Calu3 (cell line): Measurements from ENCODE around the gene TNFRSF19. TPM values are rescaled to one million over a fixed set of nuclear protein-coding genes. Genes with fewer than 3 reads are reported as not detected.
A peak's percentile ranks its signal among the peaks of the same experiment; 100 is the strongest.

ENCODE experiments used
- BruUV-seq: library from RNA; stranded (reverse); fragments of 400-500 nt; replicated peaks from 2 replicates; lab custom pipeline; 2021; lab: Mats Ljungman, UMichigan
- CTCF ChIA-PET: fragments of 300-600 bp; sonication (Branson Sonifier 250); formaldehyde crosslinking; loops from one replicate; lab custom pipeline; 2022; ENCODE audit warnings: antibody characterized with exemption; lab: Charles Lee
- DNase-seq: peaks from one replicate; pipeline ENCODE4 v3.0.0; 2022
- H3K27ac Mint-ChIP-seq: one replicate; pipeline ENCODE4 v1.8.0; 2022; ENCODE audit warnings: mixed read lengths; ENCODE audit not compliant: unreplicated experiment
- H3K27me3 Mint-ChIP-seq: one replicate; pipeline ENCODE4 v1.8.0; 2022; ENCODE audit warnings: mixed read lengths; ENCODE audit not compliant: unreplicated experiment
- H3K36me3 Mint-ChIP-seq: one replicate; pipeline ENCODE4 v1.8.0; 2022; ENCODE audit warnings: mild to moderate bottlenecking, moderate library complexity, mixed read lengths; ENCODE audit not compliant: insufficient read depth, unreplicated experiment
- H3K4me1 Mint-ChIP-seq: one replicate; pipeline ENCODE4 v1.8.0; 2022; ENCODE audit warnings: mild to moderate bottlenecking, low read depth, mixed read lengths; ENCODE audit not compliant: unreplicated experiment
- H3K4me3 Mint-ChIP-seq: one replicate; pipeline ENCODE4 v1.8.0; 2022; ENCODE audit warnings: mild to moderate bottlenecking, low read depth, moderate library complexity, mixed read lengths; ENCODE audit not compliant: unreplicated experiment
- H3K9me3 Mint-ChIP-seq: one replicate; pipeline ENCODE4 v1.8.0; 2022; ENCODE audit warnings: low read depth, mixed read lengths; ENCODE audit not compliant: unreplicated experiment
- intact Hi-C: fragments of 100-400 bp; cut with micrococcal nuclease; formaldehyde crosslinking; loops from one replicate; pipeline ENCODE4 v1.10.0; 2022; ENCODE audit not compliant: unreplicated experiment
- total RNA-seq: library from RNA; stranded (reverse); gene quantifications from 2 replicates; pipeline ENCODE4 v1.2.3, GENCODE V29; 2022
- TF ChIP-seq, protein P1 (sequence below): fragments of 200-600 bp; IDR thresholded peaks from one replicate; pipeline ENCODE4 v1.8.0; 2022; ENCODE audit warnings: antibody characterized with exemption; ENCODE audit not compliant: unreplicated experiment

The TNFRSF19 gene
- total RNA-seq, 1 experiment from 2014 or later = 38.3 TPM

DNA sequence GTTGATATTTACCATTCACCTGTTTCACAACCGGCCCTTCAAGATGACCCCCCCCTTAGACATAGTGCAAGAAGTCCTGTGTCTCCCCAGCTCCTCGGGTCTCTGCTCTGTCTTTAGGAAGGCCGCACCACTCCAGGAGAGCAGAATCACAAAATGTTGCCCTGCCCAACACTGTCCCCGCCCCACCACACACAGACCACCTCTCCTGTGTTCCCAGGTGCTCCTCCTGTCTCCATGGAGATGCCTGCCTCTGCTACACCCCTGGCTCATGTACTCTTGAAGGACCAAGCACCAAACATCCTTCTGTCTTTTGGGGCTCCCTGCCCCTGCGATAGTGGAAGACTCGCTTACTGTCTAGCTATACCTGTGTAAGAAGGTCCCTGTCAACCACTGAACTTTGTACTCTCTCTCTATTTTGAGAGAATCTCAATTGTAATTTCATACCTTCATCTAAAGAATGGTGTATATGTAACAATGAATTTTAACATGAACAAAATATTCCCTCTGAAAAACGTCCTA is 9.6 kb upstream of the TNFRSF19 start:
- DNase-seq = no peak
- Mint-ChIP-seq H3K4me1 (peaks cover 5% of the 10 kb centered on the region), H3K4me3 (no peak overlapping the region), H3K36me3 (no peaks in the 10 kb centered on the region), H3K9me3 (peaks cover 2% of the 10 kb centered on the region), H3K27ac (peak overlapping the region; percentile 42), H3K27me3 (no peaks in the 10 kb centered on the region)
- TF ChIP-seq, protein P1, sequence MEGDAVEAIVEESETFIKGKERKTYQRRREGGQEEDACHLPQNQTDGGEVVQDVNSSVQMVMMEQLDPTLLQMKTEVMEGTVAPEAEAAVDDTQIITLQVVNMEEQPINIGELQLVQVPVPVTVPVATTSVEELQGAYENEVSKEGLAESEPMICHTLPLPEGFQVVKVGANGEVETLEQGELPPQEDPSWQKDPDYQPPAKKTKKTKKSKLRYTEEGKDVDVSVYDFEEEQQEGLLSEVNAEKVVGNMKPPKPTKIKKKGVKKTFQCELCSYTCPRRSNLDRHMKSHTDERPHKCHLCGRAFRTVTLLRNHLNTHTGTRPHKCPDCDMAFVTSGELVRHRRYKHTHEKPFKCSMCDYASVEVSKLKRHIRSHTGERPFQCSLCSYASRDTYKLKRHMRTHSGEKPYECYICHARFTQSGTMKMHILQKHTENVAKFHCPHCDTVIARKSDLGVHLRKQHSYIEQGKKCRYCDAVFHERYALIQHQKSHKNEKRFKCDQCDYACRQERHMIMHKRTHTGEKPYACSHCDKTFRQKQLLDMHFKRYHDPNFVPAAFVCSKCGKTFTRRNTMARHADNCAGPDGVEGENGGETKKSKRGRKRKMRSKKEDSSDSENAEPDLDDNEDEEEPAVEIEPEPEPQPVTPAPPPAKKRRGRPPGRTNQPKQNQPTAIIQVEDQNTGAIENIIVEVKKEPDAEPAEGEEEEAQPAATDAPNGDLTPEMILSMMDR = no peak
- CTCF ChIA-PET = no interaction called here
- BruUV-seq = no TSS peak
- intact Hi-C loops = no loop called here

DNA sequence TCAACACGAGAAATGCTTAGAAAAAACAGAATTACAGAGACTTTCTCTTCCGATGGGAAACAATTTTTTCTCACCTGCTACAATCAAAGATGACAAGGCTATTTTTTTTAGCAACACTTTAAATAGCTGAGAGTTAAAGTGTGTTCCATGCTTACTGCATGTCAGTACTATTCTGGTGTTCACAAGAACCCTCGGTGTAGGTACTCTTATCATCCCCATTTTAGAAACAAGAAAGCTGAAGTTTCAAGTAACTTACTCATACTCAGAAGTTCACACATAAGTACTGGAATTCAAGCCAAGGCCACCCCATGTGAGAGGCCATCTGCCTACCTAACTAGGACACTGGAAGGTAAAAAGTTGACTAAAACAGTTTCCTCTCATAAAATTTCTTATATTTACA is 9.0 kb upstream of the TNFRSF19 start:
- intact Hi-C loops = no loop called here
- Mint-ChIP-seq H3K4me1 (peaks cover 5% of the 10 kb centered on the region), H3K9me3 (peaks cover 2% of the 10 kb centered on the region), H3K27ac (no peak overlapping the region), H3K4me3 (no peak overlapping the region), H3K27me3 (no peaks in the 10 kb centered on the region), H3K36me3 (no peaks in the 10 kb centered on the region)
- TF ChIP-seq, protein P1 = no peak
- no TSS peak for BruUV-seq
- CTCF ChIA-PET = no interaction called here
- no peak for DNase-seq

DNA sequence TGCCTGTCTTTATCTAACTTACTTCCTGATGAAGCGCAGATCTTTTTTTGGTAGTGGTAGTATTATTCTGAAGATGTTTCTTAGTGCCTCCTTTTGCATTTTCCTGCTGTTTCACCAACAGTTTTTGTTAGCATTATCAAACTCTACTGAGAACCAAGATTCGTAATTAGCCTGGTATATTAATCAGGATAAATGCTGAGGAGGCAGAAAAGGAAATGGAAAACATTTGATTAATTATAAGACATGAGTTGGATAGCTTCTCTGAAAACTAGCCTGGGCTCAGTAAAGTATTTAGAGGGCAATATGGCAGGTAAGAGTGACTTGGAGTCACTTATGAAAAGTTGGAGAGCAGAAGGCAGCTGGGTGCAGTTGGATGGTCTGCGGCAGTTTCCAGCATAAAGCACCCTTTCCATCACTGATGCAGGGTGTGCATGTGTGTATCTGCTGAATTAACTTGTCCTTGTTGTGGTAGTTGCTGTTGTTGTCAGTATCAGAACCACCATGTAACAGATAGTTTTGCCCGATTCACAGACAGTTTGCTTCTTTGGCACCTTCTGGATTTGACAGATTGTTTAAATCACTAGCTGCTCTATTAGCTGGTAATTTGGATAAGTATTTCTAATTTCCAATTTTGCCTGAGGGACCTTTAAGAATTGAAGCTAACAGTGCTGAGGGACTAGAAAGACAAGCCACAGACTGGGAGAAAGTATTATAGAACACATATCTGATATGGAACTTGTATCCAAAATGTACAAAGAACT is 6.9 kb upstream of the TNFRSF19 start:
- Mint-ChIP-seq H3K9me3 (peaks cover 2% of the 10 kb centered on the region), H3K36me3 (no peaks in the 10 kb centered on the region), H3K4me1 (peaks cover 5% of the 10 kb centered on the region), H3K4me3 (no peak overlapping the region), H3K27ac (no peak overlapping the region), H3K27me3 (no peaks in the 10 kb centered on the region)
- intact Hi-C loops = no loop called here
- no peak for DNase-seq
- TF ChIP-seq, protein P1 = no peak
- BruUV-seq = no TSS peak
- CTCF ChIA-PET = no interaction called here

DNA sequence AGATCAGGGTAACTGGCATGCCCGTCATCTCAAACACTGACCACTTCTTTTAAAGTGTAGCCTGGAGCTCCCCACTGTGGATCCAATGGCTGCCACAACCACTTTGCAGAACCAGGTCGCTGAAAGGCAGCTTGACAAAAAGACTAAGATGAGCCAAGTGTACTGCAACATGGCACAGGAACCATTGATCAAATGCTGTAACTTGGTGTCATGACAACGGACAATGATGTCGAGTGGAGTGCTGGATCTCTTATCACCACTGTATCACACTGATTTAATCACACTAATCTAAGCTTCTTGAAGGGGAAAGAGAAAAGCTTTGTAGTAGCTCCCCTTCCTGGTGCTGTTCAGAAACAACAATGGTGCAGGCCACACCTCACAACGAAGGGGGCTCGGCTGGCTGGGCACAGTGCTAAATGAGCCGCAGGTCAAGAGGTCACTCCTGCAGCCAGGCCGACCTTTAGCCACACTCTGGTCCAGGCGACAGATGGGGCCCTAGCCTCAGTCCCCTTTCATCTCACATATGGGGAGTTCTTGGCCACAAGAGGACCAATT is 2.2 kb upstream of the TNFRSF19 start:
- H3K4me1 Mint-ChIP-seq = no peaks in the 10 kb centered on the region
- TF ChIP-seq, protein P1 = no peak
- no peaks in the 10 kb centered on the region for H3K9me3 Mint-ChIP-seq
- no peaks in the 10 kb centered on the region for H3K36me3 Mint-ChIP-seq
- H3K27ac Mint-ChIP-seq = no peak overlapping the region
- intact Hi-C loops = loop anchor here (2.0 to 5.0 kb wide), 2 partner anchors 56 to 101 kb away; no protein-coding TSS in a partner anchor
- H3K27me3 Mint-ChIP-seq = no peaks in the 10 kb centered on the region
- CTCF ChIA-PET = interaction anchor here (0.6 to 1.5 kb wide), 4 partner anchors 57 to 219 kb away, joined by 3 to 6 read pairs (median 4); no protein-coding TSS in a partner anchor
- peak; percentile 14 for DNase-seq
- no TSS peak for BruUV-seq
- H3K4me3 Mint-ChIP-seq = no peak overlapping the region
